Endothelial cell (in vitro differentiated cells): ENCODE results near the gene SP9. TPM values are rescaled to one million over a fixed set of nuclear protein-coding genes. Genes with fewer than 3 reads are reported as not detected.
"Not testable (repeated sequence)": the region's sequence is repeated elsewhere in the genome, so short reads cannot be mapped to it uniquely, and the experiment has no call there.

ENCODE experiments used
- DNase-seq: peaks from one replicate; pipeline ENCODE4 v3.0.0; 2021; ENCODE audit warnings: low spot score
- H3K27ac Mint-ChIP-seq: one replicate; pipeline ENCODE4 v1.8.0; 2021; ENCODE audit warnings: mixed read lengths, inconsistent platforms; ENCODE audit not compliant: unreplicated experiment
- H3K27me3 Mint-ChIP-seq: one replicate; pipeline ENCODE4 v1.8.0; 2021; ENCODE audit warnings: mild to moderate bottlenecking, moderate library complexity, mixed read lengths, inconsistent platforms; ENCODE audit not compliant: unreplicated experiment
- H3K36me3 Mint-ChIP-seq: one replicate; pipeline ENCODE4 v1.8.0; 2021; ENCODE audit warnings: mild to moderate bottlenecking, low read depth, mixed read lengths, inconsistent platforms; ENCODE audit not compliant: unreplicated experiment
- H3K4me1 Mint-ChIP-seq: one replicate; pipeline ENCODE4 v1.8.0; 2021; ENCODE audit warnings: mild to moderate bottlenecking, mixed read lengths, inconsistent platforms; ENCODE audit not compliant: unreplicated experiment
- H3K4me3 Mint-ChIP-seq: one replicate; pipeline ENCODE4 v1.8.0; 2021; ENCODE audit warnings: mild to moderate bottlenecking, mixed read lengths, inconsistent platforms; ENCODE audit not compliant: unreplicated experiment
- H3K9me3 Mint-ChIP-seq: one replicate; pipeline ENCODE4 v1.8.0; 2021; ENCODE audit warnings: mixed read lengths, inconsistent platforms; ENCODE audit not compliant: unreplicated experiment
- total RNA-seq: library from RNA; stranded (reverse); fragmentation: NEBNext Ultra II Directional; extraction: Animal tissue kit (Norgen Biotek cat#: 25700); gene quantifications from one replicate; pipeline ENCODE4 v1.2.1, GENCODE V29; 2021; ENCODE audit not compliant: unreplicated experiment
- TF ChIP-seq, protein P1 (sequence below): fragments of 200-600 bp; sonication (generic); IDR thresholded peaks from one replicate; pipeline ENCODE4 v1.5.0; 2021; ENCODE audit warnings: antibody characterized with exemption; ENCODE audit not compliant: unreplicated experiment

SP9 gene
- total RNA-seq, 1 donor from 2014 or later = 0.31 TPM

DNA sequence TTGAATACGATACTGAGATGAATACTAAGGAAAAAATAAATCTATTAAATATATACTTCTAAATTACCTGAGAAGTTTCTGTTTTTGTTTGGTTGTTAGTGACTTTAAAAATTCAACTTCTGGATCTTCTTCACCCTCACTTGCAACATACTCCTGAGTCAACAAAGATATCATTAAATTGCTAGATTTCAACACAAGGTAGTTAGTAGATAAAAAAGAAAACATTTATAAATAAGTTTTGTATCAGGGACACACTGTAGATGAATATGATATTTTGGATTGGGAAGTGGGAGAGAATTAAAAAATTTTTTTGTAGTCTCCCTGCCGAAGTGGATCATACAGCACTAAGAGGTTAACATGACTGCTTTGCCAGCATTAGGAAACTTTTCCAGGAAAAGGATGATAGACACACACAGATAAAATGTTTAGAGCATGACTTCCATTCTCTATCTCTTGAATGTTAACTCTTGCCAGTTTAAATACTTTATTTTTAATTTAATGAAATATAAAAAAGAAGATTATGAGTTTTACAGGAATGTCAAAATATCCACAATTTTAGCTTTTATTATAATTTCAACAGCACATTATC is 15.9 kb downstream of the SP9 start:
- H3K4me3 Mint-ChIP-seq = no peak overlapping the region
- no peak for DNase-seq
- no peak overlapping the region for H3K27ac Mint-ChIP-seq
- TF ChIP-seq, protein P1, sequence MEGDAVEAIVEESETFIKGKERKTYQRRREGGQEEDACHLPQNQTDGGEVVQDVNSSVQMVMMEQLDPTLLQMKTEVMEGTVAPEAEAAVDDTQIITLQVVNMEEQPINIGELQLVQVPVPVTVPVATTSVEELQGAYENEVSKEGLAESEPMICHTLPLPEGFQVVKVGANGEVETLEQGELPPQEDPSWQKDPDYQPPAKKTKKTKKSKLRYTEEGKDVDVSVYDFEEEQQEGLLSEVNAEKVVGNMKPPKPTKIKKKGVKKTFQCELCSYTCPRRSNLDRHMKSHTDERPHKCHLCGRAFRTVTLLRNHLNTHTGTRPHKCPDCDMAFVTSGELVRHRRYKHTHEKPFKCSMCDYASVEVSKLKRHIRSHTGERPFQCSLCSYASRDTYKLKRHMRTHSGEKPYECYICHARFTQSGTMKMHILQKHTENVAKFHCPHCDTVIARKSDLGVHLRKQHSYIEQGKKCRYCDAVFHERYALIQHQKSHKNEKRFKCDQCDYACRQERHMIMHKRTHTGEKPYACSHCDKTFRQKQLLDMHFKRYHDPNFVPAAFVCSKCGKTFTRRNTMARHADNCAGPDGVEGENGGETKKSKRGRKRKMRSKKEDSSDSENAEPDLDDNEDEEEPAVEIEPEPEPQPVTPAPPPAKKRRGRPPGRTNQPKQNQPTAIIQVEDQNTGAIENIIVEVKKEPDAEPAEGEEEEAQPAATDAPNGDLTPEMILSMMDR = no peak
- H3K4me1 Mint-ChIP-seq = no peaks in the 10 kb centered on the region
- H3K27me3 Mint-ChIP-seq = peaks cover under 1% of the 10 kb centered on the region
- peaks cover 6% of the 10 kb centered on the region for H3K36me3 Mint-ChIP-seq
- H3K9me3 Mint-ChIP-seq = no peaks in the 10 kb centered on the region

DNA sequence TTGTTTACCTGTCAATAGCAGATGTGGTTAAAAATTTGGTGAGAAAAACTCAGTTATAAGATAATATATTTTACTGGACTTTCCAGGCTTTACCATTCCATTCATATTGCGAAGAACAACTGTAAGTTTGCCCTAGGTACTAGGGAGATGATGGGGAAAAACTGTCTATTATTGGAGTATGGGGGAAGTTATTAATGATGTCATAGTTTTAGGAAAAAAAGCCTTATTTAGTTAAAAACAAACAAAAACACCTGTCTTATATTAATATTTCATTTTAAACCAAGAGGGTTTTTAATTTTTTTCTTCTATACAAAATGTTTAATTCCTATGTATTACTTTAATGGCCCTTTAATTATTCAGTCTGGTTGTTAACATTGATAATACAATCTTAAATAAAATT is 18.2 kb downstream of the SP9 start:
- TF ChIP-seq, protein P1 = no peak
- no peak for DNase-seq
- Mint-ChIP-seq H3K4me1 (no peaks in the 10 kb centered on the region), H3K9me3 (no peaks in the 10 kb centered on the region), H3K27ac (no peak overlapping the region), H3K27me3 (no peaks in the 10 kb centered on the region), H3K36me3 (peaks cover 6% of the 10 kb centered on the region), H3K4me3 (no peak overlapping the region)

DNA sequence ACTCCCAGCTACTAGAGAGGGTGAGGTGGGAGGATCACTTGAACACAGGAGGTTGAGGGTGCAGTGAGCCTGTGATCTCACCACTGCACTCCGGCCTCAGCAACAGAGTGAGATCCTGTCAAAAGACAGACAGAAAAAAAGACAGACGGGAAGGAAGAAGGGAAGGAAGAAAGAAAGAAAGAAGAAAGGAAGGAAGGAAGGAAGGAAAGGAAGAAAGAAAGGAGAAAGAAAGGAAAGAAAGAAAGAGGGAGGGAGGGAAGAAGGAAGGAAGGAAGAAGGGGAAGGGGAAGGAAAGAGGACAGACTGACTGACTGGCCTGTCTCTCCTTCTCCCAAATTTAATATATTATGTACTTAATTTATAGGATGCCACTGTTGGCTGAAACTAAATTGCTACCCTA is 21.6 kb downstream of the SP9 start:
- Mint-ChIP-seq H3K4me3 (no peak overlapping the region), H3K27ac (no peak overlapping the region), H3K4me1 (no peaks in the 10 kb centered on the region), H3K27me3 (no peaks in the 10 kb centered on the region), H3K36me3 (peaks cover 4% of the 10 kb centered on the region), H3K9me3 (no peaks in the 10 kb centered on the region)
- TF ChIP-seq, protein P1 = no peak
- no peak for DNase-seq

DNA sequence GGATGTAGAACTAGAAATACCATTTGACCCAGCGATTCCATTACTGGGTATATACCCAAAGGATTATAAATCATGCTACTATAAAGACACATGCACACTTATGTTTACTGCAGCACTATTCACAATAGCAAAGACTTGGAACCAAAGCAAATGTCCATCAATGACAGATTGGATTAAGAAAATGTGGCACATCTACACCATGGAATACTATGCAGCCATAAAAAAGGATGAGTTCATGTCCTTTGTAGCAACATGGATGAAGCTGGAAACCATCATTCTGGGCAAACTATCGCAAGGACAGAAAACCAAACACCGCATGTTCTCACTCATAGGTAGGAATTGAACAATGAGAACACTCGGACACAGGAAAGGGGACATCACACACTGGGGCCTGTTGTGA is 24.9 kb downstream of the SP9 start:
- H3K4me3 Mint-ChIP-seq, H3K4me1 Mint-ChIP-seq, H3K27ac Mint-ChIP-seq, H3K27me3 Mint-ChIP-seq, H3K9me3 Mint-ChIP-seq, DNase-seq: not testable (repeated sequence)
- peaks cover 22% of the 10 kb centered on the region for H3K36me3 Mint-ChIP-seq

DNA sequence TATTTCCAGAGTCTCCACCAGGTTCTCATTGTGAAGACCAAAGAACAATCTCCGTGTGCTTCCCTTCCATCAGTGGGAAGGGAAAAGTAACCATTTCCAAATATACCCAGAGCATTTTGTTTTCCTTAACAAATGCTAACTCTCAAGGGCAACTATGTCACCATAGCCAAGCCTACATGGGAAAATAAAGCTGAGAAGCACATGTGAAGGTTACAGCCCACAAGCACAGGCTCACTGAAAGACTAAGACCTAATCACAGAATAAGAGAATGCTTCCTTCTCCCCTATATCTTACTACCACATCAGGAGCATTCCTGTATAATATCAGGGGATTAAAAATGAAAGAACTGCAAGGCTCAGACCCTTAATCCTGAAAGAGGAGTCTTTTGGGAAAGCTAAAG is 28.2 kb downstream of the SP9 start:
- Mint-ChIP-seq H3K4me1 (no peaks in the 10 kb centered on the region), H3K36me3 (peaks cover 48% of the 10 kb centered on the region)

DNA sequence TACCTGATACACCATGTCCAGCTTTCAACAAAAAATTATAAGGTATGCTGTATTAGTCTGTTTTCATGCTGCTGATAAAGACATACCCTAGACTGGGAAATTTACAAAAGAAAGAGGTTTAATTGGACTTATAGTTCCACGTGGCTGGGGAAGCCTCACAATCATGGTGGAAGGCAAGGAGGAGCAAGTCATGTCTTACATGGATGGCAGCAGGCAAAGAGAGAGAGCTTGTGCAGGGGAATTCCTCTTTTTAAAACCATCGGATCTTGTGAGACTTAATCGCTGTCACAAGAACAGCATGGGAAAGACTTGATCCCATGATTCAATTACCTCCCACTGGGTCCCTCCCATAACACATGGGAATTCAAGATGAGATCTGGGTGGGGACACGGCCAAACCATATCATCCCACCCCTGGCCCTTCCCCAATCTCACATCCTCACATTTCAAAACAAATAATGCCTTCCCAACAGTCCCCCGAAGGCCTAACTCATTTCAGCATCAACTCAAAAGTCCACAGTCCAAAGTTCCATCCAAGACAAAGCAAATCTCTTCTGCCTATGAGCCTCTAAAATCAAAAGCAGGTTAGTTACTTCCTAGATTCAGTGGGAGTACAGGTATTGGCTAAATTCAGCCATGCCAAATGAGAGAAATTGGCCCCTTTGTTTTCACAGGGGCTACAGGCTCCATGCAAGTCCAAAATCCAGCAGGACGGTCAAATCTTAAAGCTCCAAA is 28.9 kb downstream of the SP9 start:
- Mint-ChIP-seq H3K4me3 (peak overlapping the region; percentile 60), H3K36me3 (peaks cover 54% of the 10 kb centered on the region), H3K9me3 (peaks cover 12% of the 10 kb centered on the region)
- not testable (repeated sequence) for H3K4me1 Mint-ChIP-seq, DNase-seq, H3K27me3 Mint-ChIP-seq, H3K27ac Mint-ChIP-seq

More for the DNA sequence above, 28.2 kb downstream of the SP9 start:
- no peak for DNase-seq
- Mint-ChIP-seq H3K27ac (no peak overlapping the region), H3K9me3 (peaks cover 12% of the 10 kb centered on the region), H3K4me3 (peak overlapping the region; percentile 60), H3K27me3 (peaks cover 1% of the 10 kb centered on the region)
- TF ChIP-seq, protein P1 = no peak
